SIG-M5 treated with dmso at 0.1 percent for 504 hours (cell line): ENCODE results near the gene ST7.

Source experiments
- DNase-seq: peaks from one replicate; lab custom pipeline; 2025; ENCODE audit not compliant: unreplicated experiment; lab: John Stamatoyannopoulos, UW

ST7 gene

GRCh38 chr7:117188376-117188775 is 235.1 kb downstream of the ST7 start:
- no peak for DNase-seq

DNA sequence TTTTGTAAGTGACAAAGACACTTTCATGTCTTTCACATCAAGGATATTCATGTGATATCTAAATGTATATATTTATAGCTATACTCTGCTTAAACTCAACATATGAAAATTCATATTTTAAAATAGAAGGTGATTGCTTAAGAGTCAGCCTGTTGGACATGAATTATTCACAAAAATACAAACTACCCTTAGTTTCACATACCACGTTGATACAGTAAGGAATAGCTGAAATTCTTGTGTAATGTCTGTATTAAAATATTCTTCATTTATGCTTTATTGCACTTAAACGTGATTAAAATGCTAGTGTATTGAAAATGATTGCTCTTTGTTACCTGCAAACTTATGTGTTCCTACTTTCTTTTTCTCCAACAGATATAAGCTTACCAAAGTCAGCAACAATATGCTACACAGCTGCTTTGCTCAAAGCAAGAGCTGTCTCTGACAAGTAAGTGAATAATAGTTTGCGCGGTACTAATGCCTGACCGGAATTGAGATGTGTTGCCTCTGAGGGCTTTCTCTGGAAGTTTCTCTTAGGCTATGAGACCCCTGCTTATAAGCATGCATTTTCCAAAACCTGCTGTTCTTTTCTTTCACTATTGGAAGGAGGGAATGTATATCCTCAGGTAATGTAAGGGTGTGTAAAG is 235.8 kb downstream of the ST7 start:
- DNase-seq: no peak

GRCh38 chr7:117190104-117190503 is 236.8 kb downstream of the ST7 start:
- DNase-seq: no peak

GRCh38 chr7:117190746-117191435 is 237.6 kb downstream of the ST7 start:
- no peak for DNase-seq

DNA sequence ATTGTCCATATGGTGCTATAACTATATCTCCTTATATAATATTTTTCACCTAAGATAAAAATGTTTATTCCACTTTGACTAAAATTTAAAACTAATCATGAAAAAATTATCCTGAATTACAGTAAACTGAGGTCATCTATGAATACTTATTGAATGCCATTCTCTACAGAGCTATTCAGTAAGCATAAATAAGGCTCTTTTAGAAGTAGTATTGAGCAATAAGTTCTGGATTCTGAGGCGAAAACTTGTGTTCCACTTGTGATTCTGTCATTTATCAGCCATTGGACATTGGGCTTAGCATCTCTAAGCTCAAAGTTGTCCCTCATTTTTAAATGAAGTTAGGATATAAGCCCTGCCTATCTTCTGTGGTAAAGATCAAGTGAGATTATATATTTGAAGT is 238.8 kb downstream of the ST7 start:
- no peak for DNase-seq

- no peak for DNase-seq
These were observed 240.3 kb downstream of the ST7 start for GRCh38 chr7:117193564-117193963.

DNA sequence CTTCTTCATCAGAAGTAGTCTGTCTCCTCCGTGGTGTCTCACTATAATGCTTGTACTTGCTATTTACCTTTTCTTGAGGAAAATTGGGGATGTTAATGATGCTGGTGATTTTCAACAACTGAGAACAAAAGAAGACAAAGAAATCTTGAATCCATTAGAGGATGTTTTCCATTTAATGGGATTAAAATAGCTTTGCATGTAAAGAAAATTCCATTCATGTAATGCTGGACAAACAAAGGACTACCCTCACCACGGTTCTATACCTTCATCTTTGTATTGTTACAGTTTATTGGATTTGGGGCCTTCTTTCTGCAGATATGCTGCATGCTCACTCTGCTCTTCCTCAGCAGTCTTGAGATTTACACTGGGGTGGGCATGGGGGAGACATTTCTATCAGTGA is 241.1 kb downstream of the ST7 start:
- DNase-seq: no peak

DNA sequence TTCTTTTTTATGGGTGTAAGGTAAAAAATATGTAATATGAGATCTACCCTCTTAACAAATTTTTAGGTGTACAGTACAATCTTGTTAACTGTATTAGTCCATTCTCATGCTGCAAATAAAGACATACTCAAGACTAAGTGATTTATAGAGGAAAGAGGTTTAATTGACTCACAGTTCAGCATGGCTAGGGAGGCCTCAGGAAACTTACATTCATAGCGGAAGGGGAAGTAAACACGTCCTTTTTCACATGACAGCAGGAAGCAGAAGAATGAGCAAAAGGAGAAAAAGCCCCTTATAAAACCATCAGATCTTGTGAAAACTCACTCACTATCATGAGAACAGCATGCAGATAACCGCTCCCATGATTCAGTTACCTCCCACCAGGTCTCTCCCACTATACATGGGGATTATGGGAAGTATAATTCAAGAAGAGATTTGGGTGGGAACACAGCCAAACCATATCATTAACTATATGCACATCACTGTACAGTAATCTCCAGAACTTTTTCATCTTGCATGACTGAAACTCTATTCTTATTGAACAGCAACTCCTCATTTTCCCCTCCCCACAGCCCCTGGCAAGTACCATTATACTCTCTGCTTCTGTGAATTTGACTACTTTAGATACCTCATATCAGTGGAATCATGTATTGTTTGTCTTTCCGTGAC is 242.2 kb downstream of the ST7 start:
- no peak for DNase-seq

DNA sequence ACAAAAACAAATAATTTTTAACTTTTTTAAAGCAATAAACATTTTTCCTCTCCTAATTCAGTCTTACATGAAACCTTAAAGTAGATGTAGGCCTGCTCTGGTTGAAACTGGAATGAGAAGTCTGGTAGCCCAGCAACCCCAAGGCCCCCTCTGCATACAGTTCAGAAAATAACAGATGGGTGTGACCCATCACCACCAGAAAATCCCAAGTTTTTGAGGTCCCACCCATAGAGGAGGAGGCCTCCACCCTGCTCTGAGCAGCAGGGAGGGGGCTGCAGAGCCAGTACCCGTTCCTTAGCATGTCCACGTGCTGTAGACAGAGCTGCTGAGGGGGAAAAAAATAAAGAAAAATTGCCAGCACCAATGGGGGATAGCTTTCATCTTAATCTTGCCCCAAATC is 246.8 kb downstream of the ST7 start:
- DNase-seq: no peak

DNA sequence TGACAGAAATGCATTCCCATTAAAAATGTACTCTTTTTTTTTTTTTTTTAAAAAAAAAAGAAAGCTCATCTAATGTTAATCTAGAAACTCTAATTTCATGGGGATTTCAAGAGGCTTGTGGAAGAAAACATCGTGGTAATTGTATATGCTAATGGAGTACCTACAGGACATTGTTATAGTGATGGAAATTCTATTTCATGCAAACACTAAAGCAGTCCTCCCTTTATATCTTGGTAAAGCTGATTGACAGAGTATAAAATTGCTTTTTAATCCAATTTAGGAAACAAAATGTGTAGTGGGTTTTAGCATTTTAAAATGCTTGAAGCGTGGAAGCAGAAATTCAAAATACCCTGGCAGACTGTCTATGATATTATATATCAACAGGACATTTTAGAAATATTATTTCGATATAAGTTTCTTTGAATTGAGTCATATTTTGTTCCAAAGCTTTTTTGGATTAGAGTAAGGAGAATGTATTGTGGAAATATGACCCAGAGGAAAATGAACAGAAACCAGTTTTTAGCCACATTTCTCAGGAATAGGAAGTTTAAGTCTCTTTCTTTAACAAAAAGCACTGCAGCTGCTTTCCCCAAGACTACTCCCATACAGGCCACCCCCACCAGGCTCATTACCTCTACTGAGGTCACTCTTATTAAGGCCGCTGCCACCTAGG is 247.6 kb downstream of the ST7 start:
- no peak for DNase-seq

DNA sequence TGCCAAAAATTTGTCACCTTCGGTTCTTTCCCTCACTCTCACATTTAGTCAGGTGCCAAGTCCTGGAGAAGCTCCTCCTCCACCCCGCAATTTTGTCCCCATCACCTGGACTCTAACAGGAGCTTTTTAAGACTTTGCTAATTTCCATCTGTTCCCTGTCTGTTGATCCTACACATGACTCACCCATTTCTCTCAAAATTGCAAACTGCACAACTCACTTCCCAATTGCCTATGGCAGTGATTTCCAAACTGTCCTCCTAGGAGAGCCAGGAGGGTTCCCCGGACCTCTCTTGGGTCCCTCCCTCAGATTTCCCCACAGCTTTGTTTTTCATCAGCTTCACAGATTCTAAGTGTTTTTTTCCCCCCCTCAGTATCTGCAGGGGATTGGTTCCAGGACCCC is 249.2 kb downstream of the ST7 start:
- no peak for DNase-seq

DNA sequence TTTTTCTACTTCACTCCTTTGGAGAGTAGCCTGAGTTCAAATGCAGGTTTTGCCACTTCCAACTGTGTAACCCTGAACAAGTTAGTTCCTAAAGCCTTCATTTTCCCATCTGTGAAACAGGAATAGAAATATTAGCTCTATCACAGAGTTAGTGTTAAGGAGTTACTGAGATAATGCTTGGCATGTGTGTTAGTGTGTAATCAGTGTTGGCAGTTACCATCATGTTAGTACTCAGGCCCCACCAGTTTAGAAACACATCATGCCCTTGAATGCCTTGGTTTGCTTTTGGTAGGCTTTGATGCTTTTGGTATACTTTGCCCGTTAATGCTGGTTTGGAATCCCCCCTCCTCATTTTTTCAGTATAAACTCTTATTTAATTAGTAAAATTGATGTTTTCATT is 249.9 kb downstream of the ST7 start:
- DNase-seq: no peak

GRCh38 chr7:117205873-117206272 is 252.6 kb downstream of the ST7 start:
- DNase-seq: no peak

DNA sequence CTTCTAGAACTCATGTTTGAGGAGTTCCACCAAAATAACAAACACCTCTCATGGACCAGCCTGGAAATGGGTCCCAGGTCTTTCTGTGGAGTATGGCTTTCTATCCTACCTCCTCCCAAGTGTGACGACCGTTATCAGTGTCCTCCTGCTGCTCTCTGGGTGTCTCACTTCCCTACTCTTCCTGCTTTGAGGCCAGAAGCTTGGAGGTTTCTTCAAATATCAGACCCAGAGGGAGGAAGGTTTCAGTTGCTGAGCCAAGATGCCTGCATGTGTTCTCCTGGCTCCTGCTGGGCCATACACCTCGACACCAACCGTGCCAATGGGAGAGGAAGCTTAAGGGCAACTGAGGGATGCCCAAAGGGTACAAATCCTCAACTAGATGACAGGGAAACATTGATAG is 255.0 kb downstream of the ST7 start:
- no peak for DNase-seq

- no peak for DNase-seq
These were observed 257.1 kb downstream of the ST7 start for GRCh38 chr7:117210397-117210796.

DNA sequence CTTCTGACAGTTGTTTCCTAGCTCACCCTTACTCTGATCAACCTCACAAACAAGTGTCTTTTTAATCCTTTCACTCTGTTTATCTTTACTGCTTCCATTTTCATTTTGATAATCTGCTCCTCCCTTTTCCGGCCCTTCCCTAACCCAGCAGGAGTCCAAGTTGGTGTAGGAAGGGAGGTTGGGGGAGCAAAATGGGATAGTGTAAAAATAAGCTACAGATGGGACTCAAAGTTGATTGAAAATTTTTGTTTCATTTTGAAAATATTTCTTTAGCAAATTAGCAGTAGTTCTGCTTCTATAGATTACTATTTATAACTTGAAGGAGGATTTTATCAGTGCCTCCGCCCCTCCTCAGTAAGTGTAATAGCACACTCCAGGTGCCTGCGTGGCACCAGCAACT is 257.6 kb downstream of the ST7 start:
- DNase-seq: no peak

- no peak for DNase-seq
These were observed 258.3 kb downstream of the ST7 start for GRCh38 chr7:117211614-117212013.

DNA sequence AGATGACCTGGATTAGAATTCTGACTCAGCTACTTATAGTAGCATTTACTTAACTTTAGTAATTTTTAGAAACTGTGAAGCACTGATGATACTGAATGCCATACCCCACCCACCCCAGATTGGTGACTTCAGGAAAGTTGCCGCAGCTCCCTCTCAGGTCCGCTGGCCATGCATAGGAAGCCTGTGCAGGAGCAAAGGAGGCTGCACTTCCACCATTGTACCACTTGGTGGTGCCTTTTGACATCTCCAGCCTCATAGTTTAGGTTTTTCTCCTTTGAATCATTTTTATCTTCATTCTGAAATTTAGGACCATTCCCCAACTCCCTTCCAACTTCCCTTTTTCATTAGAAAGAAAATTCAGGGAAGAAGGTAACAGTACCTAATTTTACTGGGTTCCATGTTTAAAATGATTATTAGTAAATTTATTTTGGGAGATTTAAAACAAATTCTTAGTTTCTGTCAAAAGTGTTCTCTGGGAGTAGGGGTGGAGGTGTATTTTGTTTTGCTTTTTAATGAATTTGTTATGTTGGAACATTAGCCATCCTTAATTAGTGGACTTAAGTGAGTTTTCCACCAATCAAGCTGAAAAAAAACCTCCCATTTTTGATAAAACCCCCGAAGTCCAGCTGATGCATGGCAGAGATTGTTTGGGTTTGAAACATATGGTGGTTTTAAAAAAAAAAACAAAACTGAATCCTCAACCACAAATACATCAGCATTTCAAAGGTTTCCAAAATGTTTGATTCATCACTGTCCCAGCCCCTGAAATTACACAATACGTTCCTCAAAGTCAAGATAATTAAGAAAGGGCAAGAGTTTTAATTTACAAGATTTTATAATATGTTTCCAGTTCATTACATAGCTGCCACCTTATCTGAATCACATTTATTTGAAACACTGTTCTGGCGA is 259.9 kb downstream of the ST7 start:
- DNase-seq: peak; percentile 31

DNA sequence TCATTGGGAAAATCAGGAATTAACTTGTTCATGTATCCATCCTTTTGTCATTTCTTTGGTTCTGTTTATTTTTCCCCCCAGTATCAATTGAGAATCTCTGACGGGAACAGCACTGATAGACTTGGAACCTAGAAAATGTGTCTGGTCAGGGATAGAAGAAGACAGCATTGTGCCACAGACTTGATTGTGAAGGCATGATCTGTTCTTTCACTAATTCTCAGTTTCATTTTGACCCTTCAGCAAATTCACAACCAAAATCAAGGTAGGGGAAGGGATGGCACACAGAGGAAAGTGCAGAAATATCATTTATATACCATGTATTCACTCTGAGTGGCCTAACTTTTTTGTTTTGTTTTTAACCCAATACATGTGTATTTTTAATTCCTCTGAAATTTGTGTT is 262.7 kb downstream of the ST7 start:
- no peak for DNase-seq

DNA sequence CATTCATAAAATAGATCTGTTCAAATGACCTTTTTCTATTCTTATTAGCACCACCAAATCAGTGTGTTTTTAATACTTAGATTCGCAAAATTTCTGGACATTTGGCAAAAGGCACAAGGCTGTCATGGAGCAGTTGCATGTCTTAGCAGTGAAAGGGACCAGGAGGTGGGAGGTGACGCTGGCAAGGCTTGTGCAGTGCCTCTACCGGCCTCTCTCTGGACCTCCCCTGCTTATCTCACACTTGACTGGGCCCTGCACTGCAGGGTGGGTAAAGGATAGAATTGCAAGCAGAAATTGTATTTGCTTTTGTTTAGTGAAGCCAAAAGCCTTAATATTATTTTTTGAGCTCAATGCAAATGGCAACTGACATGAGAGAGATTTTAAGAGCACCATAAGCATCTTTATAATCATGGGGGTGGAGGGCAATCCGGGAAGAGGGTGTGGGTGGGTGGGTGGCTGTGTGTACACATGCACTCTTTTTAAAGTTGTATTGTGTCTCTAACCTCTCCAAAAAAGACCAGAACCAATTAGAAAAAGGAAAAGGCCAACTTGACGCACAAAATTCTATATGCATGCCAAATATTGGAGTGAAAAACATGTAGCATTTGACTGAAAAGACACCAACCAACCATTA is 263.3 kb downstream of the ST7 start:
- no peak for DNase-seq
